ENCODE data around the gene FUT4. TPM values are rescaled to one million over a fixed set of nuclear protein-coding genes. Genes with fewer than 3 reads are reported as not detected.

FUT4 gene
- total RNA-seq, 2 donors from 2014 or later, result 10.5 to 13.5 TPM

DNA sequence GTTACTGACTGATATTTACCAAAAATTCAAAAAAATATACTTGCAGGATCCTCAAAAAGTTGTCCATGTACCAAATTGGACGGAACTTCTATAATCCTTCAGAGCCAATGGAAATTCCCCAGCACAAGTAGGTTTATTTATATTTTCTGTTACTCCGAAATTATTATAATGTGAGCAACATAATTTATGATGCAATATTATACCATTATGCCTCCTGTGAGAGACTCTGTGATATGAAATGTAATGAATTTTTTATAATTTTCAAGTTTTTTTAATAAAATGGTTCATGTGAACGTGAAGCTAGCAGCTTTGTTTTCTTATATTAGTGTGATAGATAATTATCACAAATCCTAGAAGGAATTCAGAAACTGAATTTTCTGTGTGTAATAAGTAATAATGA is 41.7 kb downstream of the FUT4 start:
- Histone ChIP-seq H3K4me3 (no peak overlapping the region), H3K27ac (no peak overlapping the region), H3K9me3 (no peaks in the 10 kb centered on the region), H3K27me3 (no peaks in the 10 kb centered on the region), H3K4me1 (peaks cover 9% of the 10 kb centered on the region), H3K36me3 (replicated peaks in 1 of 2; ENCODE audit: insufficient read depth in 1 of 2, low read depth in 2 of 2) (no peaks in the 10 kb centered on the region)
- DNase-seq (no peak), ATAC-seq (no peak)
- 88 to 94% methylated on average over 3 of the region's 3 CpGs for WGBS, 2 donors
- intact Hi-C loops (cut with DNase I), result no loop called here
- TF ChIP-seq POLR2A (IDR thresholded peaks at IDR 0.05), result no peak
- TF ChIP-seq, protein P1, sequence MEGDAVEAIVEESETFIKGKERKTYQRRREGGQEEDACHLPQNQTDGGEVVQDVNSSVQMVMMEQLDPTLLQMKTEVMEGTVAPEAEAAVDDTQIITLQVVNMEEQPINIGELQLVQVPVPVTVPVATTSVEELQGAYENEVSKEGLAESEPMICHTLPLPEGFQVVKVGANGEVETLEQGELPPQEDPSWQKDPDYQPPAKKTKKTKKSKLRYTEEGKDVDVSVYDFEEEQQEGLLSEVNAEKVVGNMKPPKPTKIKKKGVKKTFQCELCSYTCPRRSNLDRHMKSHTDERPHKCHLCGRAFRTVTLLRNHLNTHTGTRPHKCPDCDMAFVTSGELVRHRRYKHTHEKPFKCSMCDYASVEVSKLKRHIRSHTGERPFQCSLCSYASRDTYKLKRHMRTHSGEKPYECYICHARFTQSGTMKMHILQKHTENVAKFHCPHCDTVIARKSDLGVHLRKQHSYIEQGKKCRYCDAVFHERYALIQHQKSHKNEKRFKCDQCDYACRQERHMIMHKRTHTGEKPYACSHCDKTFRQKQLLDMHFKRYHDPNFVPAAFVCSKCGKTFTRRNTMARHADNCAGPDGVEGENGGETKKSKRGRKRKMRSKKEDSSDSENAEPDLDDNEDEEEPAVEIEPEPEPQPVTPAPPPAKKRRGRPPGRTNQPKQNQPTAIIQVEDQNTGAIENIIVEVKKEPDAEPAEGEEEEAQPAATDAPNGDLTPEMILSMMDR (IDR thresholded peaks at IDR 0.05), result no peak

DNA sequence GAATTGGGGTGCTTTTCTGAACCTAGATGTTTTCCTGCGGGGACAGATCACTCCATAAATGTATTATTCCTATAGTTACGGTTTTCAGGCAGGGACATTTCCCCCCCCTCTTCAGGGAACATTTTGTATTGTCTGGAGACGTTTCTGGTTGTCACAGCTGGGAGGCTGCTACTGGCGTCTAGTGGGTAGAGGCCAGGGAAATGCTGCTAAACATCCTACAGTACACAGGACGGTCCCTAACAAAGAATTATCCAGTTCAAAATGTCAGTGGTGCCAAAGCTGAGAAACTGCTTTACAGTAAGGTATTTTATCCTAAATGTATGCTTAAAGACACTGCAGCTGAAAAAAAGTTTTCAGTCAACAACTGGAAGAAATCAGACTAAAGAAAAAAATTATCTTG is 42.8 kb downstream of the FUT4 start:
- Histone ChIP-seq H3K9me3 (no peaks in the 10 kb centered on the region), H3K4me3 (no peak overlapping the region), H3K36me3 (replicated peaks in 1 of 2; ENCODE audit: insufficient read depth in 1 of 2, low read depth in 2 of 2) (no peaks in the 10 kb centered on the region), H3K27me3 (no peaks in the 10 kb centered on the region), H3K27ac (no peak overlapping the region), H3K4me1 (peaks cover 9% of the 10 kb centered on the region)
- ATAC-seq (no peak), DNase-seq (no peak)
- TF ChIP-seq, protein P1 (IDR thresholded peaks at IDR 0.05), result no peak
- no peak for TF ChIP-seq POLR2A (IDR thresholded peaks at IDR 0.05)
- 67 to 81% methylated on average over 5 of the region's 5 CpGs for WGBS, 2 donors
- intact Hi-C loops (cut with DNase I), result no loop called here

DNA sequence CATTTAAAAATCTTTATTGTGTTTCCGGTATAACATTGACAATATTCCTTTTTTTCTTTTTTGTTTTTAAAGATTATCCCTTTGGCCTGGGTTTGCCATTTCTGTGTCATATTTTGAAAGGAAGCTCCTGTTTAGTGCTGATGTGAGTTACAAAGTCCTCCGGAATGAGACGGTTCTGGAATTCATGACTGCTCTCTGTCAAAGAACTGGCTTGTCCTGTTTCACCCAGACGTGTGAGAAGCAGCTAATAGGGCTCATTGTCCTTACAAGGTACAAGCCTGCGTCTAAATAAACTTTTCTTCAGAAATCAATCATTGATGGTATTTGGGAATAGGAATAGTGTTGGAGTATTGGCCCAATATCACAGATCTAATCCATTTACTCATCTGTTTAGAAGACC is 43.3 kb downstream of the FUT4 start:
- intact Hi-C loops (cut with DNase I), result no loop called here
- TF ChIP-seq, protein P1 (IDR thresholded peaks at IDR 0.05), result no peak
- no peak for TF ChIP-seq POLR2A (IDR thresholded peaks at IDR 0.05)
- Histone ChIP-seq H3K4me1 (peaks cover 9% of the 10 kb centered on the region), H3K27me3 (no peaks in the 10 kb centered on the region), H3K27ac (peak overlapping the region in 2 of 4 donors; percentile 15 to 52), H3K36me3 (replicated peaks in 1 of 2; ENCODE audit: insufficient read depth in 1 of 2, low read depth in 2 of 2) (no peaks in the 10 kb centered on the region), H3K9me3 (no peaks in the 10 kb centered on the region), H3K4me3 (no peak overlapping the region)
- DNase-seq, result no peak
- ATAC-seq, result no peak
- 58 to 66% methylated on average over 5 of the region's 5 CpGs for WGBS, 2 donors

DNA sequence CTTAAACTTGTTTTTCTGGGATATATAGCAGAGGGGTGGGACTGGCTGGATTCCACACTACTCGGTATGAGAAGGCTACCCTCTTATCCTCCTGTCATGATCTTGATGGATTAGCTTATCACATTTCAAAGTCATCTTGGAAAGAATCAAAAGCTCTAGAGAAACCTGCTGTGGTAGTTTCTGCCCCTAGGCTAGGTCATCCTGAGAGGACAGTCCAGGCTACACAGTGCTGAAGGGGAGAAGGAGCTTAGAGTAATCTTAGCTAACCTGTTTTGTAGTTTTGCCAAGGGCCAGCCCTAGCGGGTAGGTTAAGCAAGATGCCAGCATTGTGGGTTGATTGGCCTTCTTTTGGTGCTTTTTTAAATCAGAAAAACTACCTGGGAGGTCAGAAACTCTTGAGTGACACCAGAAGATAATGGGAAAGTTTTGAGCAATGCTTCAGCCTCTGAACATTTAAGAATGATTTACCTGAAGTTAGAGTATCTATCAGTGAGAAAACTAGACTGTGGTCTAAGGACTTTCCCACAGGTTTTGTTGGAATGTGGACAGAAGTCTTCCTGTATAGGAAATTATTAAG is 44.7 kb downstream of the FUT4 start:
- Histone ChIP-seq H3K27me3 (no peaks in the 10 kb centered on the region), H3K4me3 (no peak overlapping the region), H3K9me3 (no peaks in the 10 kb centered on the region), H3K36me3 (replicated peaks in 1 of 2; ENCODE audit: insufficient read depth in 1 of 2, low read depth in 2 of 2) (no peaks in the 10 kb centered on the region), H3K27ac (peak overlapping the region in 3 of 4 donors; percentile 17 to 52 (median 34)), H3K4me1 (peaks cover 9% of the 10 kb centered on the region)
- TF ChIP-seq, protein P1 (IDR thresholded peaks at IDR 0.05), result no peak
- TF ChIP-seq POLR2A (IDR thresholded peaks at IDR 0.05), result no peak
- intact Hi-C loops (cut with DNase I), result no loop called here
- ATAC-seq (peak; percentile 74), DNase-seq (peak in 2 of 4 donors; percentile 16)
- 26 to 27% methylated on average over 2 of the region's 2 CpGs for WGBS, 2 donors

Data from body of pancreas (tissue), 4 donors.